Stimulated activated CD8-positive, alpha-beta memory T cell treated with anti-CD3 and anti-CD28 coated beads, Interleukin-2, amount 100 ng/mL, for 1 hour (primary cell): ENCODE data around the gene EMID1.
A peak's percentile ranks its signal among the peaks of the same experiment; 100 is the strongest.

Experiments used
- DNase-seq, 2 donors: peaks; one replicate each; pipeline ENCODE4 v3.0.0-alpha.2; 2020; ENCODE audit warnings: low read depth in 2 of 2

The EMID1 gene

GRCh38 chr22:29260031-29260560 is 54.4 kb downstream of the EMID1 start:
- DNase-seq, result no peak

GRCh38 chr22:29260601-29261315 is 55.1 kb downstream of the EMID1 start:
- DNase-seq, result no peak

- DNase-seq, result no peak
Observed at GRCh38 chr22:29263791-29264276, 58.1 kb downstream of the EMID1 start.

GRCh38 chr22:29265305-29265704 is 59.6 kb downstream of the EMID1 start:
- no peak for DNase-seq

- no peak for DNase-seq
Observed at GRCh38 chr22:29265929-29266328, 60.2 kb downstream of the EMID1 start.

GRCh38 chr22:29266564-29267461 is 61.1 kb downstream of the EMID1 start:
- no peak for DNase-seq

- no peak for DNase-seq
Observed at GRCh38 chr22:29267462-29267857, 61.8 kb downstream of the EMID1 start.

- DNase-seq, result peak; percentile 94 to 95
Observed at GRCh38 chr22:29267858-29268510, 62.3 kb downstream of the EMID1 start, which contains the start of the genes EWSR1 and RHBDD3. EWSR1 (plus strand) TSS chr22:29268268; CDS start chr22:29268337, 69 bp downstream. RHBDD3 (minus strand) TSS chr22:29267981; CDS start chr22:29265626, 2,355 bp downstream.

- DNase-seq, result peak in 1 of 2 donors; percentile 10
Observed at GRCh38 chr22:29268511-29269229, 63.0 kb downstream of the EMID1 start.

GRCh38 chr22:29269230-29269604 is 63.5 kb downstream of the EMID1 start:
- DNase-seq, result no peak

- no peak for DNase-seq
Observed at GRCh38 chr22:29269731-29270474, 64.2 kb downstream of the EMID1 start.

- DNase-seq, result no peak
Observed at GRCh38 chr22:29270475-29271271, 65.0 kb downstream of the EMID1 start.

- no peak for DNase-seq
Observed at GRCh38 chr22:29272624-29273023, 66.9 kb downstream of the EMID1 start.

- no peak for DNase-seq
Observed at GRCh38 chr22:29275167-29275566, 69.5 kb downstream of the EMID1 start.

GRCh38 chr22:29275819-29276565 is 70.3 kb downstream of the EMID1 start:
- DNase-seq, result no peak

- no peak for DNase-seq
Observed at GRCh38 chr22:29277927-29278326, 72.2 kb downstream of the EMID1 start.

GRCh38 chr22:29284196-29284595 is 78.5 kb downstream of the EMID1 start:
- DNase-seq, result no peak

- no peak for DNase-seq
Observed at GRCh38 chr22:29288837-29289236, 83.1 kb downstream of the EMID1 start.

GRCh38 chr22:29290061-29290460 is 84.4 kb downstream of the EMID1 start:
- DNase-seq, result no peak
